Measurements from ENCODE around the gene KLK1.

Gene KLK1

GRCh38 chr19:50859849-50860248 is 36.3 kb upstream of the KLK1 start:
- TF ChIP-seq CTCF (IDR thresholded peaks at IDR 0.05; ENCODE audit: insufficient read depth, low read depth, low read length, missing control alignments) = no peak

GRCh38 chr19:50858886-50859285 is 35.3 kb upstream of the KLK1 start:
- no peak for DNase-seq (ENCODE audit: low read depth)
- H3K4me3 ChIP-seq (ENCODE audit: low read depth, low read length) = no peak overlapping the region
- TF ChIP-seq CTCF (IDR thresholded peaks at IDR 0.05; ENCODE audit: insufficient read depth, low read depth, low read length, missing control alignments) = no peak

More at GRCh38 chr19:50859849-50860248, 36.3 kb upstream of the KLK1 start:
- H3K4me3 ChIP-seq (ENCODE audit: low read depth, low read length) = no peak overlapping the region
- no peak for DNase-seq (ENCODE audit: low read depth)

- H3K4me3 ChIP-seq (ENCODE audit: low read depth, low read length) = no peak overlapping the region
- no peak for DNase-seq (ENCODE audit: low read depth)
- no peak for TF ChIP-seq CTCF (IDR thresholded peaks at IDR 0.05; ENCODE audit: insufficient read depth, low read depth, low read length, missing control alignments)
These were observed 33.8 kb upstream of the KLK1 start for GRCh38 chr19:50857366-50857765.

GRCh38 chr19:50854636-50855410 is 31.2 kb upstream of the KLK1 start, which contains the start of gene KLK3:
KLK3 (plus strand) TSS chr19:50854915; CDS start chr19:50854956, 41 bp downstream.
- TF ChIP-seq CTCF (IDR thresholded peaks at IDR 0.05; ENCODE audit: insufficient read depth, low read depth, low read length, missing control alignments) = no peak
- H3K4me3 ChIP-seq (ENCODE audit: low read depth, low read length) = no peak within 1 kb of the TSS
- DNase-seq (ENCODE audit: low read depth) = no peak

- DNase-seq (ENCODE audit: low read depth) = no peak
- no peak for TF ChIP-seq CTCF (IDR thresholded peaks at IDR 0.05; ENCODE audit: insufficient read depth, low read depth, low read length, missing control alignments)
These were observed 28.0 kb upstream of the KLK1 start for GRCh38 chr19:50851620-50852019.

GRCh38 chr19:50850738-50851137 is 27.2 kb upstream of the KLK1 start:
- no peak for DNase-seq (ENCODE audit: low read depth)
- H3K4me3 ChIP-seq (ENCODE audit: low read depth, low read length) = no peak overlapping the region
- TF ChIP-seq CTCF (IDR thresholded peaks at IDR 0.05; ENCODE audit: insufficient read depth, low read depth, low read length, missing control alignments) = no peak

More at GRCh38 chr19:50851620-50852019, 28.0 kb upstream of the KLK1 start:
- no peak overlapping the region for H3K4me3 ChIP-seq (ENCODE audit: low read depth, low read length)

All from GM12865 (cell line).